Large intestine (tissue), 3 donors: ENCODE data around the gene DFFB. TPM values are rescaled to one million over a fixed set of nuclear protein-coding genes. Genes with fewer than 3 reads are reported as not detected.
"Not testable (repeated sequence)": the region's sequence is repeated elsewhere in the genome, so short reads cannot be mapped to it uniquely, and the experiment has no call there.

Experiments
- DNase-seq, 2 donors: peaks; one replicate each; pipeline versions ENCODE4 v3.0.0 to v3.0.0-alpha.2; 2013
- H3K27ac ChIP-seq: one replicate; pipeline ENCODE4 v1.5.1; 2013; ENCODE audit warnings: low read length
- H3K27me3 ChIP-seq: 2 replicates; pipeline ENCODE4 v1.6.1; 2013; ENCODE audit warnings: low read length; ENCODE audit not compliant: control insufficient read depth, insufficient read depth
- H3K36me3 ChIP-seq: 2 replicates; pipeline ENCODE4 v1.6.1; 2013; ENCODE audit warnings: low read length; ENCODE audit not compliant: control insufficient read depth, insufficient read depth
- H3K4me1 ChIP-seq: one replicate; pipeline ENCODE4 v1.6.1; 2013; ENCODE audit warnings: low read length; ENCODE audit not compliant: control insufficient read depth, insufficient read depth
- H3K4me3 ChIP-seq: one replicate; pipeline ENCODE4 v1.5.1; 2013; ENCODE audit warnings: low read length
- H3K9me3 ChIP-seq: one replicate; pipeline ENCODE4 v1.6.1; 2013; ENCODE audit warnings: mild to moderate bottlenecking, low read depth, low read length, moderate library complexity; ENCODE audit not compliant: control insufficient read depth
- WGBS: methylation state at CpG from one replicate; pipeline ENCODE4 v1.1.5; 2013; ENCODE audit warnings: low lambda C conversion rate; ENCODE audit not compliant: insufficient coverage; 5-methylcytosine and 5-hydroxymethylcytosine counted together
- polyA plus RNA-seq: library from polyadenylated mRNA; unstranded; fragments of 120-200 nt; gene quantifications from one replicate; pipeline ENCODE4 v1.2.1, GENCODE V29; 2013

DFFB gene
- polyA plus RNA-seq, 1 donor, result 10.6 TPM

GRCh38 chr1:3914911-3915310 is 57.6 kb downstream of the DFFB start:
- WGBS, result no CpG with 5 or more reads among the region's 14 CpGs
- no peak overlapping the region for H3K4me3 ChIP-seq
- H3K27me3 ChIP-seq, result peaks cover 9% of the 10 kb centered on the region
- H3K9me3 ChIP-seq, result no peaks in the 10 kb centered on the region
- no peak overlapping the region for H3K27ac ChIP-seq
- H3K4me1 ChIP-seq, result no peaks in the 10 kb centered on the region
- no peaks in the 10 kb centered on the region for H3K36me3 ChIP-seq
- DNase-seq, result no peak

GRCh38 chr1:3915551-3916121 is 58.4 kb downstream of the DFFB start:
- no peaks in the 10 kb centered on the region for H3K36me3 ChIP-seq
- no peaks in the 10 kb centered on the region for H3K4me1 ChIP-seq
- DNase-seq, result no peak
- H3K9me3 ChIP-seq, result no peaks in the 10 kb centered on the region
- H3K27ac ChIP-seq, result no peak overlapping the region
- peaks cover 9% of the 10 kb centered on the region for H3K27me3 ChIP-seq
- no peak overlapping the region for H3K4me3 ChIP-seq
- WGBS, result no CpG with 5 or more reads among the region's 15 CpGs

- Histone ChIP-seq H3K27me3 (no peaks in the 10 kb centered on the region), H3K4me3 (no peak overlapping the region), H3K36me3 (no peaks in the 10 kb centered on the region), H3K9me3 (no peaks in the 10 kb centered on the region), H3K4me1 (no peaks in the 10 kb centered on the region), H3K27ac (no peak overlapping the region)
- no peak for DNase-seq
- WGBS, result no CpG with 5 or more reads among the region's 8 CpGs
These were observed 60.5 kb downstream of the DFFB start for GRCh38 chr1:3917761-3918160.

- H3K4me3 ChIP-seq, H3K27ac ChIP-seq, H3K27me3 ChIP-seq, DNase-seq, H3K36me3 ChIP-seq, H3K9me3 ChIP-seq, H3K4me1 ChIP-seq: not testable (repeated sequence)
- WGBS, result no CpG with 5 or more reads among the region's 6 CpGs
These were observed 61.1 kb downstream of the DFFB start for GRCh38 chr1:3918359-3918758.

- H3K27ac ChIP-seq, result no peak overlapping the region
- no peak for DNase-seq
- H3K36me3 ChIP-seq, result no peaks in the 10 kb centered on the region
- no peaks in the 10 kb centered on the region for H3K4me1 ChIP-seq
- H3K27me3 ChIP-seq, result no peaks in the 10 kb centered on the region
- no CpG with 5 or more reads among the region's 15 CpGs for WGBS
- H3K9me3 ChIP-seq, result no peaks in the 10 kb centered on the region
- no peak overlapping the region for H3K4me3 ChIP-seq
These were observed 61.8 kb downstream of the DFFB start for GRCh38 chr1:3918966-3919611.

GRCh38 chr1:3919706-3920105 is 62.4 kb downstream of the DFFB start:
- Histone ChIP-seq H3K9me3 (no peaks in the 10 kb centered on the region), H3K36me3 (no peaks in the 10 kb centered on the region), H3K27me3 (no peaks in the 10 kb centered on the region), H3K4me1 (no peaks in the 10 kb centered on the region), H3K27ac (no peak overlapping the region), H3K4me3 (no peak overlapping the region)
- no peak for DNase-seq
- no CpG with 5 or more reads among the region's 5 CpGs for WGBS

- H3K27ac ChIP-seq, result no peak overlapping the region
- no peak overlapping the region for H3K4me3 ChIP-seq
- DNase-seq, result no peak
- no CpG with 5 or more reads among the region's 8 CpGs for WGBS
- no peaks in the 10 kb centered on the region for H3K9me3 ChIP-seq
- H3K27me3 ChIP-seq, result no peaks in the 10 kb centered on the region
- no peaks in the 10 kb centered on the region for H3K4me1 ChIP-seq
- no peaks in the 10 kb centered on the region for H3K36me3 ChIP-seq
These were observed 64.5 kb downstream of the DFFB start for GRCh38 chr1:3921765-3922164.

GRCh38 chr1:3922201-3922725 is 65.0 kb downstream of the DFFB start:
- no CpG with 5 or more reads among the region's 6 CpGs for WGBS
- H3K4me1 ChIP-seq, result no peaks in the 10 kb centered on the region
- H3K9me3 ChIP-seq, result no peaks in the 10 kb centered on the region
- H3K27me3 ChIP-seq, result no peaks in the 10 kb centered on the region
- no peaks in the 10 kb centered on the region for H3K36me3 ChIP-seq
- DNase-seq, result no peak
- no peak overlapping the region for H3K27ac ChIP-seq
- H3K4me3 ChIP-seq, result no peak overlapping the region

GRCh38 chr1:3922851-3923250 is 65.6 kb downstream of the DFFB start:
- Histone ChIP-seq H3K27me3 (no peaks in the 10 kb centered on the region), H3K36me3 (no peaks in the 10 kb centered on the region), H3K27ac (no peak overlapping the region), H3K4me3 (no peak overlapping the region), H3K9me3 (no peaks in the 10 kb centered on the region), H3K4me1 (no peaks in the 10 kb centered on the region)
- no CpG with 5 or more reads among the region's 6 CpGs for WGBS
- no peak for DNase-seq

GRCh38 chr1:3923378-3924185 is 66.3 kb downstream of the DFFB start:
- H3K27ac ChIP-seq, result no peak overlapping the region
- no CpG with 5 or more reads among the region's 25 CpGs for WGBS
- H3K4me1 ChIP-seq, result no peaks in the 10 kb centered on the region
- H3K4me3 ChIP-seq, result no peak overlapping the region
- no peaks in the 10 kb centered on the region for H3K27me3 ChIP-seq
- no peaks in the 10 kb centered on the region for H3K9me3 ChIP-seq
- no peaks in the 10 kb centered on the region for H3K36me3 ChIP-seq
- no peak for DNase-seq
